Loucy (cell line): ENCODE results near the gene NEIL3.

Experiments
- H2AFZ ChIP-seq: fragments of 200-600 bp; sonication (generic); 2 replicates; pipeline ENCODE4 v1.6.0; 2016; ENCODE audit warnings: antibody characterized with exemption, mild to moderate bottlenecking, low read length, moderate library complexity
- H3F3A ChIP-seq: fragments of 200-600 bp; 2 replicates; pipeline ENCODE4 v1.6.0; 2016; ENCODE audit warnings: antibody characterized with exemption, low read depth, mild to moderate bottlenecking
- H3K27me3 ChIP-seq: fragments of 200-600 bp; sonication (generic); 2 replicates; pipeline ENCODE4 v1.6.1; 2014; ENCODE audit warnings: low read length, mild to moderate bottlenecking; ENCODE audit not compliant: insufficient read depth, poor library complexity, severe bottlenecking
- H3K36me3 ChIP-seq: fragments of 200-600 bp; sonication (generic); 2 replicates; pipeline ENCODE4 v1.6.1; 2016; ENCODE audit warnings: low read length; ENCODE audit not compliant: insufficient read depth
- H3K4me1 ChIP-seq: fragments of 200-600 bp; sonication (generic); 2 replicates; pipeline ENCODE4 v1.5.1; 2014; ENCODE audit warnings: low read length, mild to moderate bottlenecking; ENCODE audit not compliant: insufficient read depth, poor library complexity, severe bottlenecking
- H3K4me2 ChIP-seq: fragments of 200-600 bp; sonication (generic); 2 replicates; pipeline ENCODE4 v1.6.0; 2014; ENCODE audit warnings: antibody characterized with exemption, low read length, low read depth, mild to moderate bottlenecking; ENCODE audit not compliant: poor library complexity, severe bottlenecking
- H3K4me3 ChIP-seq: fragments of 200-600 bp; sonication (generic); 2 replicates; pipeline ENCODE4 v1.5.1; 2014; ENCODE audit warnings: low read length, mild to moderate bottlenecking, mixed read lengths; ENCODE audit not compliant: poor library complexity, severe bottlenecking
- H3K79me2 ChIP-seq: fragments of 200-600 bp; sonication (generic); 2 replicates; pipeline ENCODE4 v1.6.1; 2014; ENCODE audit warnings: low read length; ENCODE audit not compliant: insufficient read depth
- H3K9ac ChIP-seq: fragments of 200-600 bp; sonication (generic); 2 replicates; pipeline ENCODE4 v1.6.0; 2014; ENCODE audit warnings: mild to moderate bottlenecking, low read depth, low read length, moderate library complexity; ENCODE audit not compliant: poor library complexity, severe bottlenecking
- H3K9me2 ChIP-seq: fragments of 200-600 bp; sonication (generic); replicated peaks from 2 replicates; pipeline ENCODE4 v1.6.1; 2016; ENCODE audit warnings: low read depth, low read length, mixed read lengths
- H3K9me3 ChIP-seq: fragments of 200-600 bp; sonication (generic); 2 replicates; pipeline ENCODE4 v1.6.1; 2014; ENCODE audit warnings: mild to moderate bottlenecking, antibody characterized with exemption, low read length, low read depth; ENCODE audit not compliant: insufficient read depth
- H4K20me1 ChIP-seq: fragments of 200-600 bp; sonication (generic); 2 replicates; pipeline ENCODE4 v1.6.0; 2014; ENCODE audit warnings: antibody characterized with exemption, low read length, mild to moderate bottlenecking; ENCODE audit not compliant: insufficient read depth, poor library complexity, severe bottlenecking
- CTCF ChIP-seq: fragments of 200-600 bp; sonication (generic); conservative IDR thresholded peaks from 2 replicates; pipeline ENCODE4 v1.5.1; 2014; ENCODE audit warnings: mild to moderate bottlenecking, antibody characterized with exemption, low read length
- EZH2phosphoT487 ChIP-seq: fragments of 200-600 bp; IDR thresholded peaks from 2 replicates; pipeline ENCODE4 v1.6.1; 2018; ENCODE audit warnings: antibody characterized with exemption, mild to moderate bottlenecking, moderate library complexity, borderline replicate concordance

NEIL3 gene

DNA sequence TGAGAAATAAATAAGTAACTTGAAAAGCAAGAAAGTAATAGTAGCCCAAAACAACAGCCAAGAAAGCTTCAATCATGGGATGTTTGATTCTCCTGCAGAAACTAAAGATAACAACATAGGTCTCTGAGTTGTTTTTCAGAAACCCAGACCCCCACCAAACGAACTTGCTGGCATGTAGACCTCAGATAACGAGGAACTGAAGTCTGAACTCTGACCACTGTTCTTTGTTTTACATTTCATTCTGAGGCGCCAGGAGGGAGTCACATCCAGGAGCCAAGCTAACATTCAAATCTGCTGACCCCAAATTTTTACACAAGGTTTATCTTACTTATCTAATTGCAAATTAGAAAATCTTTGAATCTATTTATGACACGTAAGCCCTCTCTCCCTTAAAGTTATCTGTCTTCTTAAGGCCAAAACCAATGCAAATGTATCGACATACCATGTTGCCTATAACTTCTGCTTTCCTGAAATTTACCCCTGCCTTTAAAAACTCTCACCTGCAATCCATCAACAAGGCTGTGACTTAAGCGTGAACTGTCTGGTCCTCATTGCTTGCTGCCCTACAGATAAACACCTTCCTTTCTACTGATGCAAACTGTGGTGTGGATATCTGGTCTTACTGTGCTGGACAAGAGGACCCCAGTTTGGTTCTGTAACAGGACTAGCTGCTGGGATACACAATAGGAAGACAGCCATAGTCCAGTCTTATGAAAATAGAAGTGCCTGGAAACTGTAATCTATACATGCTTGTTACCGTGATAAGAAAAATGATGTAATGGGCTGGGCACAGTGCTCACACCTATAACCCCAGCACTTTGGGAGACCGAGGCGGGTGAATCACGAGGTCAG, 37.5 kb upstream of the NEIL3 start:
- TF ChIP-seq EZH2phosphoT487 (no peak), CTCF (no peak)
- no peaks in the 10 kb centered on the region for H3F3A ChIP-seq
- H3K9me2 ChIP-seq, result no peaks in the 10 kb centered on the region
- no peak overlapping the region for H3K4me3 ChIP-seq
- H3K4me2 ChIP-seq, result no peak overlapping the region
- no peaks in the 10 kb centered on the region for H3K27me3 ChIP-seq
- no peak overlapping the region for H2AFZ ChIP-seq
- no peaks in the 10 kb centered on the region for H3K79me2 ChIP-seq
- no peaks in the 10 kb centered on the region for H3K9me3 ChIP-seq
- no peaks in the 10 kb centered on the region for H3K4me1 ChIP-seq
- H3K36me3 ChIP-seq, result no peaks in the 10 kb centered on the region
- no peak overlapping the region for H3K9ac ChIP-seq
- no peaks in the 10 kb centered on the region for H4K20me1 ChIP-seq

GRCh38 chr4:177275999-177276398, 33.7 kb upstream of the NEIL3 start:
- H3K9me2 ChIP-seq, result no peaks in the 10 kb centered on the region
- H3K9me3 ChIP-seq, result no peaks in the 10 kb centered on the region
- no peaks in the 10 kb centered on the region for H3F3A ChIP-seq
- no peak overlapping the region for H3K9ac ChIP-seq
- H3K79me2 ChIP-seq, result no peaks in the 10 kb centered on the region
- H3K4me2 ChIP-seq, result no peak overlapping the region
- TF ChIP-seq CTCF (no peak), EZH2phosphoT487 (no peak)
- no peak overlapping the region for H3K4me3 ChIP-seq
- H3K4me1 ChIP-seq, result no peaks in the 10 kb centered on the region
- no peaks in the 10 kb centered on the region for H3K27me3 ChIP-seq
- no peaks in the 10 kb centered on the region for H4K20me1 ChIP-seq
- no peak overlapping the region for H2AFZ ChIP-seq
- no peaks in the 10 kb centered on the region for H3K36me3 ChIP-seq

- Histone ChIP-seq H3K9ac (no peak overlapping the region), H3K9me2 (no peaks in the 10 kb centered on the region), H4K20me1 (no peaks in the 10 kb centered on the region), H3K4me2 (no peak overlapping the region), H3K79me2 (no peaks in the 10 kb centered on the region), H3K4me1 (peaks cover 6% of the 10 kb centered on the region), H2AFZ (no peak overlapping the region; the same call in 1 of the 2 replicates), H3K9me3 (no peaks in the 10 kb centered on the region), H3K36me3 (no peaks in the 10 kb centered on the region), H3K27me3 (no peaks in the 10 kb centered on the region), H3F3A (no peaks in the 10 kb centered on the region), H3K4me3 (no peak overlapping the region)
- TF ChIP-seq CTCF (no peak), EZH2phosphoT487 (no peak)
These were observed 28.2 kb upstream of the NEIL3 start for GRCh38 chr4:177281351-177281909.
